ENCODE data around the gene XCR1. TPM values are rescaled to one million over a fixed set of nuclear protein-coding genes. Genes with fewer than 3 reads are reported as not detected.

XCR1 gene
- total and polyA plus RNA-seq, 9 of the 15 experiments (the other 6 are each of a cell fraction or from before 2014, with no cell fraction given) = not detected

- peak; percentile 90 for TF ChIP-seq ZNF197 (CRISPR knock-in tag; IDR thresholded peaks at IDR 0.05; ENCODE audit: low read depth)
- TF ChIP-seq ZNF436 (CRISPR knock-in tag; IDR thresholded peaks at IDR 0.05) = no peak
- peak; percentile 99 for TF ChIP-seq HCFC1 (IDR thresholded peaks at IDR 0.05; ENCODE audit: low read depth, low read length)
- 0 out of 2 replicates have a peak, but pooled peaks have one; percentile 3 for TF ChIP-seq IRF9 (tag; IDR thresholded peaks at IDR 0.05)
- TF ChIP-seq PBX2 (CRISPR knock-in tag; IDR thresholded peaks at IDR 0.05; ENCODE audit: low read depth) = no peak
- no peak for TF ChIP-seq PBX2 (tag; conservative IDR thresholded peaks at IDR 0.05; ENCODE audit: low read depth)
- TF ChIP-seq CHCHD3 (CRISPR knock-in tag; IDR thresholded peaks at IDR 0.05) = no peak
- TF ChIP-seq RFX1 (IDR thresholded peaks at IDR 0.05) = no peak
- TF ChIP-seq ZBTB40 (IDR thresholded peaks at IDR 0.05) = peak; percentile 75
- TF ChIP-seq ZBTB40 (CRISPR knock-in tag; IDR thresholded peaks at IDR 0.05) = no peak
- TF ChIP-seq WHSC1 (IDR thresholded peaks at IDR 0.05; ENCODE audit: low read length) = no peak
- no peak for TF ChIP-seq KAT2B (IDR thresholded peaks at IDR 0.05; ENCODE audit: low read depth, low read length)
- no peak for TF ChIP-seq MLLT1 (IDR thresholded peaks at IDR 0.05)
These were observed 31.8 kb downstream of the XCR1 start, which contains the start of gene FYCO1 (continued) for GRCh38 chr3:45995236-45996192.

All from K562 (cell line).